ENCODE results near the gene SEC31B.

SEC31B gene

GRCh38 chr10:100529475-100530298 lies 10.0 kb upstream of the SEC31B start, which contains the start of gene NDUFB8:
Gene NDUFB8 (minus strand): TSS chr10:100529871. CDS start chr10:100529851, 20 bp downstream.
- peak; percentile 87 for DNase-seq

GRCh38 chr10:100528921-100529474 lies 9.3 kb upstream of the SEC31B start:
- DNase-seq: no peak

GRCh38 chr10:100528123-100528886 lies 8.6 kb upstream of the SEC31B start:
- DNase-seq: no peak

GRCh38 chr10:100524638-100525037 lies 5.0 kb upstream of the SEC31B start:
- no peak for DNase-seq

- DNase-seq: no peak
These were observed 4.5 kb upstream of the SEC31B start for GRCh38 chr10:100524206-100524605.

GRCh38 chr10:100522945-100523344 lies 3.3 kb upstream of the SEC31B start:
- no peak for DNase-seq

GRCh38 chr10:100522107-100522801 lies 2.6 kb upstream of the SEC31B start:
- DNase-seq: no peak

GRCh38 chr10:100520811-100521210 lies 1.1 kb upstream of the SEC31B start:
- DNase-seq: no peak

- DNase-seq: peak; percentile 64
These were observed 860 bp downstream of the SEC31B start for GRCh38 chr10:100518761-100519241.

GRCh38 chr10:100516847-100517246 lies 2.8 kb downstream of the SEC31B start:
- DNase-seq: no peak

- no peak for DNase-seq
These were observed 4.0 kb downstream of the SEC31B start for GRCh38 chr10:100515612-100516011.

- no peak for DNase-seq
These were observed 8.9 kb downstream of the SEC31B start for GRCh38 chr10:100510533-100511308.

GRCh38 chr10:100509241-100509840 lies 10.3 kb downstream of the SEC31B start:
- no peak for DNase-seq

- DNase-seq: peak; percentile 70
These were observed 10.9 kb downstream of the SEC31B start for GRCh38 chr10:100508691-100509150.

- no peak for DNase-seq
These were observed 11.4 kb downstream of the SEC31B start for GRCh38 chr10:100508266-100508665.

- no peak for DNase-seq
These were observed 12.3 kb downstream of the SEC31B start for GRCh38 chr10:100507357-100507732.

- peak; percentile 69 for DNase-seq
These were observed 12.9 kb downstream of the SEC31B start for GRCh38 chr10:100506596-100507356.

GRCh38 chr10:100505164-100505563 lies 14.5 kb downstream of the SEC31B start:
- DNase-seq: no peak

- peak; percentile 81 for DNase-seq
These were observed 15.6 kb downstream of the SEC31B start for GRCh38 chr10:100504096-100504495.

GRCh38 chr10:100502926-100503494 lies 16.7 kb downstream of the SEC31B start:
- DNase-seq: peak; percentile 21

Measured in fibroblast of skin of scalp (primary cell).